Sigmoid colon (tissue), 7 donors: ENCODE measurements around the gene KIF26B. TPM values are rescaled to one million over a fixed set of nuclear protein-coding genes. Genes with fewer than 3 reads are reported as not detected.

Experiments used
- DNase-seq: peaks from one replicate; pipeline ENCODE4 v3.0.0-alpha.2; 2019
- H3K27ac ChIP-seq, 4 donors: fragments of 200-600 bp; sonication (generic); one replicate each; pipeline ENCODE4 v1.5.1; 2016 to 2019; ENCODE audit warnings: mild to moderate bottlenecking in 1 of 4
- H3K27me3 ChIP-seq, 3 donors: fragments of 200-600 bp; sonication (generic); one replicate each; pipeline ENCODE4 v1.5.1; 2019; ENCODE audit warnings: mild to moderate bottlenecking in 1 of 3
- H3K36me3 ChIP-seq, 4 donors: fragments of 200-600 bp; sonication (generic); one replicate each; pipeline ENCODE4 v1.5.1; 2016 to 2019
- H3K4me1 ChIP-seq, 4 donors: fragments of 200-600 bp; sonication (generic); one replicate each; pipeline ENCODE4 v1.5.1; 2017 to 2019
- H3K4me3 ChIP-seq, 4 donors: fragments of 200-600 bp; sonication (generic); one replicate each; pipeline ENCODE4 v1.5.1; 2017 to 2019; ENCODE audit warnings: mild to moderate bottlenecking in 2 of 4, moderate library complexity in 1 of 4
- H3K9me3 ChIP-seq, 4 donors: fragments of 200-600 bp in 3 of 4; sonication (generic) in 3 of 4; one replicate each; pipeline versions ENCODE4 v1.5.1 to v1.6.1; 2013 to 2019
- CTCF ChIP-seq, 4 experiments: fragments of 450-650 bp in 3 of 4; fragments of 200-600 bp in 1 of 4; IDR thresholded peaks; one replicate each; pipeline ENCODE4 v1.5.1; 2016 to 2019; ENCODE audit warnings: antibody characterized with exemption in 4 of 4, mild to moderate bottlenecking in 3 of 4, moderate library complexity in 2 of 4
- EP300 ChIP-seq, 4 donors: sonication (generic); formaldehyde crosslinking; IDR thresholded peaks; one replicate each; pipeline ENCODE4 v1.6.1; 2017; ENCODE audit warnings: antibody characterized with exemption in 4 of 4
- POLR2A ChIP-seq, 2 donors: fragments of 450-650 bp; IDR thresholded peaks; one replicate each; pipeline ENCODE4 v1.6.1; 2016; ENCODE audit warnings: antibody characterized with exemption in 2 of 2, mild to moderate bottlenecking in 2 of 2, moderate library complexity in 2 of 2
- POLR2AphosphoS5 ChIP-seq, 4 donors: sonication (generic); formaldehyde crosslinking; IDR thresholded peaks; one replicate each; pipeline ENCODE4 v1.6.1; 2017; ENCODE audit warnings: antibody characterized with exemption in 4 of 4
- WGBS, 2 donors: extraction: QIAGEN DNeasy Blood & Tissue Kit; methylation state at CpG; one replicate each; pipeline ENCODE4 v1.1.7; 2013; 5-methylcytosine and 5-hydroxymethylcytosine counted together
- intact Hi-C: fragments of 100-400 bp; cut with DNase I; formaldehyde crosslinking; loops from one replicate; pipeline ENCODE4 v1.15.1; 2023
- polyA plus RNA-seq, 3 donors: library from polyadenylated mRNA; stranded (reverse); fragments of 200-250 nt; gene quantifications; one replicate each; pipeline ENCODE4 v1.2.3, GENCODE V29; 2013
- total RNA-seq, 4 donors: library from RNA; depleted of rRNA; stranded (reverse); fragments of >200 nt; gene quantifications; one replicate each; pipeline ENCODE4 v1.1.0, GENCODE V29; 2016
- donor health status: healthy with polysubstance abuse.
- donor health status: Bipolar disorder and iron deficiency.
- donor health status: healthy.

Gene KIF26B
- total and polyA plus RNA-seq, 7 donors = under 0.01 to 5.5 (median 1.4) TPM; not detected in 1

DNA sequence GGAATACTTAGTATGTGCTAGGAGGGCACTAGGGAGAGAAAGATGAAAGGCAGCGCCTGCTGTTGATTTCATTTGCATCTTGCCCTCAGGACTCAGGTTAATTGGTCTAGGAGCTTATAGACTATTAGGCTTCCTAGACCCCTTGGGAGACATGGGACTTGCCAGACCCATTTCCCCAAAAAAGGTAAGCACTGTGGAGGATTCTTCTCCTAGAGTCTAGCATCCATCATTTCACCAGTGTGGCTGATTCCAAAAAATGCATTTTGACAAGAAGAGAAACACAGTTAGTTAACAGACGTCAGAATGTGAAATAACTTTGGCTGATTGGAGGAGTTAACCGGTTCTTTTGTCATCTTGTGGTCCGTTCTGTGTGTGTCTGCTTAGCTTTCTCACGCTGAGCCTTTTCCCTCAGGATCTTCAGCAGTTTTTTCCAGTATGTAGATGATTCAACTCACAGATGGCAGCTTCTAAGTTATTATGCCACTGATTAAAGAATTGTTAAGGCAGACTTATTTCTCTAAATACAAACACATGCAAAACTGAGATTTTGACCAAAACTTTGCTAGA, 108.8 kb downstream of the KIF26B start:
- Histone ChIP-seq H3K27me3 (peaks cover 0 to 1% (median 0%) of the 10 kb centered on the region in 3 donors), H3K4me3 (no peak overlapping the region), H3K9me3 (no peaks in the 10 kb centered on the region), H3K4me1 (no peaks in the 10 kb centered on the region), H3K36me3 (no peaks in the 10 kb centered on the region), H3K27ac (no peak overlapping the region)
- WGBS, 2 donors = 70 to 84% methylated on average over 5 of the region's 5 CpGs
- intact Hi-C loops = no loop called here
- TF ChIP-seq POLR2AphosphoS5 (IDR thresholded peaks at IDR 0.05) (no peak), CTCF (IDR thresholded peaks at IDR 0.05) (no peak), EP300 (IDR thresholded peaks at IDR 0.05) (no peak), POLR2A (IDR thresholded peaks at IDR 0.05) (no peak)
- DNase-seq = no peak

DNA sequence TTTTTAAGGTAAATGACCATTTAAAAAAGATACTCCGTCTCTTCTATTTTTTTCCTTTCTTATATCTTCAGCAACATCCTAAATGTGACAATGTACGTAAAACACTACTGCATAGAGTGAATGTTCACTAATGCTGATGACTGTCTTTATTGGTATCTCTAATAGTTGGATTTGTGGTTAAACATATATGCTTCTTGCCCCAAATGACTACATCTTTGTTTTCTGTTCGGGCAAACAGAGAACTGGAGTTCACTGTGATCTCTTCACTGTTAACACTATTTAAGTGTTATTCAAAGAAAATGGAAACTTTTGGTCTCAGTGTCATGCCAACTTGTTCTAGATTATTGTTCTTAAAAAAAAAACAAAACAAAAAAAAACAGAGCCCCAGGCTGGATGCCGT, 109.4 kb downstream of the KIF26B start:
- no peak for DNase-seq
- intact Hi-C loops = no loop called here
- TF ChIP-seq CTCF (IDR thresholded peaks at IDR 0.05) (no peak), POLR2A (IDR thresholded peaks at IDR 0.05) (no peak), EP300 (IDR thresholded peaks at IDR 0.05) (no peak), POLR2AphosphoS5 (IDR thresholded peaks at IDR 0.05) (no peak)
- H3K27ac ChIP-seq = no peak overlapping the region
- H3K27me3 ChIP-seq = no peaks in the 10 kb centered on the region
- no peaks in the 10 kb centered on the region for H3K4me1 ChIP-seq
- no peaks in the 10 kb centered on the region for H3K36me3 ChIP-seq
- H3K9me3 ChIP-seq = no peaks in the 10 kb centered on the region
- 73 to 89% methylated on average over 4 of the region's 4 CpGs for WGBS, 2 donors
- H3K4me3 ChIP-seq = no peak overlapping the region

GRCh38 chr1:245266105-245266504, 111.3 kb downstream of the KIF26B start:
- Histone ChIP-seq H3K9me3 (peaks cover 0 to 2% (median 0%) of the 10 kb centered on the region in 4 donors), H3K27ac (no peak overlapping the region), H3K4me1 (no peaks in the 10 kb centered on the region), H3K27me3 (no peaks in the 10 kb centered on the region), H3K4me3 (no peak overlapping the region), H3K36me3 (no peaks in the 10 kb centered on the region)
- TF ChIP-seq POLR2AphosphoS5 (IDR thresholded peaks at IDR 0.05) (no peak), POLR2A (IDR thresholded peaks at IDR 0.05) (no peak)
- intact Hi-C loops = no loop called here
- no peak for DNase-seq

GRCh38 chr1:245270063-245270462, 115.3 kb downstream of the KIF26B start:
- Histone ChIP-seq H3K27me3 (no peaks in the 10 kb centered on the region), H3K4me3 (no peak overlapping the region), H3K36me3 (no peaks in the 10 kb centered on the region), H3K4me1 (no peaks in the 10 kb centered on the region), H3K27ac (no peak overlapping the region), H3K9me3 (peaks cover 0 to 4% (median 0%) of the 10 kb centered on the region in 4 donors)
- intact Hi-C loops = no loop called here
- no peak for DNase-seq
- no peak for TF ChIP-seq POLR2A (IDR thresholded peaks at IDR 0.05)
- TF ChIP-seq POLR2AphosphoS5 (IDR thresholded peaks at IDR 0.05) = no peak
- TF ChIP-seq EP300 (IDR thresholded peaks at IDR 0.05) = no peak
- TF ChIP-seq CTCF (IDR thresholded peaks at IDR 0.05) = no peak

- no peaks in the 10 kb centered on the region for H3K4me1 ChIP-seq
- H3K27ac ChIP-seq = no peak overlapping the region
- H3K36me3 ChIP-seq = no peaks in the 10 kb centered on the region
- WGBS, 2 donors = 91 to 95% methylated on average over 1 of the region's 1 CpG
- no peak for DNase-seq
- intact Hi-C loops = no loop called here
- no peak overlapping the region for H3K4me3 ChIP-seq
- TF ChIP-seq POLR2AphosphoS5 (IDR thresholded peaks at IDR 0.05) (no peak), EP300 (IDR thresholded peaks at IDR 0.05) (no peak), POLR2A (IDR thresholded peaks at IDR 0.05) (no peak), CTCF (IDR thresholded peaks at IDR 0.05) (no peak)
- peaks cover 0 to 4% (median 0%) of the 10 kb centered on the region in 4 donors for H3K9me3 ChIP-seq
- no peaks in the 10 kb centered on the region for H3K27me3 ChIP-seq
Observed at GRCh38 chr1:245270972-245271371, 116.2 kb downstream of the KIF26B start.
